NT2/D1 (cell line): ENCODE data around the gene DNAAF5.

ENCODE experiments used
- DNase-seq: peaks from one replicate; pipeline ENCODE4 v3.0.0-alpha.2; 2011; ENCODE audit warnings: low read depth, low spot score
- H3K27me3 ChIP-seq: 2 replicates; pipeline ENCODE4 v1.6.0; 2011; ENCODE audit warnings: mild to moderate bottlenecking; ENCODE audit not compliant: insufficient read length, insufficient read depth
- H3K36me3 ChIP-seq: 2 replicates; pipeline ENCODE4 v1.6.1; 2011; ENCODE audit warnings: mild to moderate bottlenecking, low read length, mixed read lengths; ENCODE audit not compliant: insufficient read depth, insufficient read length
- H3K4me1 ChIP-seq: 2 replicates; pipeline ENCODE4 v1.5.1; 2011; ENCODE audit not compliant: insufficient read depth, insufficient read length
- H3K4me3 ChIP-seq: 2 replicates; pipeline ENCODE4 v1.5.1; 2011; ENCODE audit warnings: low read depth; ENCODE audit not compliant: insufficient read length
- H3K9ac ChIP-seq: 2 replicates; pipeline ENCODE4 v1.6.0; 2011; ENCODE audit warnings: low read depth; ENCODE audit not compliant: insufficient read length
- H3K9me3 ChIP-seq: 2 replicates; pipeline ENCODE4 v1.5.1; 2011; ENCODE audit warnings: mild to moderate bottlenecking, low read length; ENCODE audit not compliant: insufficient read depth
- SUZ12 ChIP-seq: IDR thresholded peaks from 2 replicates; pipeline ENCODE4 v1.6.1; 2011; ENCODE audit not compliant: insufficient read length, insufficient read depth; ENCODE audit errors: extremely low read depth
- YY1 ChIP-seq: IDR thresholded peaks from 2 replicates; pipeline ENCODE4 v1.6.1; 2011; ENCODE audit not compliant: insufficient read length, insufficient read depth
- ZNF274 ChIP-seq: IDR thresholded peaks from 2 replicates; pipeline ENCODE4 v1.6.1; 2011; ENCODE audit warnings: mild to moderate bottlenecking, low read depth, low read length

The DNAAF5 gene

GRCh38 chr7:824664-825063, 98.2 kb downstream of the DNAAF5 start:
- Histone ChIP-seq H3K27me3 (no peaks in the 10 kb centered on the region), H3K9ac (no peak overlapping the region), H3K4me3 (no peak overlapping the region), H3K9me3 (no peaks in the 10 kb centered on the region), H3K4me1 (peaks cover 4% of the 10 kb centered on the region), H3K36me3 (peaks cover 40% of the 10 kb centered on the region)
- TF ChIP-seq SUZ12, result no peak
- no peak for TF ChIP-seq YY1
- no peak for TF ChIP-seq ZNF274
- DNase-seq, result no peak

GRCh38 chr7:825386-825785, 98.9 kb downstream of the DNAAF5 start:
- Histone ChIP-seq H3K36me3 (peaks cover 40% of the 10 kb centered on the region), H3K9me3 (no peaks in the 10 kb centered on the region), H3K9ac (no peak overlapping the region), H3K4me1 (peaks cover 6% of the 10 kb centered on the region), H3K27me3 (no peaks in the 10 kb centered on the region), H3K4me3 (no peak overlapping the region)
- TF ChIP-seq SUZ12, result no peak
- TF ChIP-seq YY1, result no peak
- TF ChIP-seq ZNF274, result no peak
- DNase-seq, result no peak

GRCh38 chr7:826230-826917, 99.9 kb downstream of the DNAAF5 start:
- Histone ChIP-seq H3K36me3 (peaks cover 36% of the 10 kb centered on the region), H3K4me3 (no peak overlapping the region), H3K9ac (no peak overlapping the region), H3K9me3 (no peaks in the 10 kb centered on the region), H3K4me1 (peaks cover 11% of the 10 kb centered on the region), H3K27me3 (no peaks in the 10 kb centered on the region)
- TF ChIP-seq ZNF274, result no peak
- no peak for TF ChIP-seq SUZ12
- TF ChIP-seq YY1, result no peak
- no peak for DNase-seq

GRCh38 chr7:828793-829561, 102.5 kb downstream of the DNAAF5 start:
- H3K4me1 ChIP-seq, result peaks cover 12% of the 10 kb centered on the region
- peaks cover 22% of the 10 kb centered on the region for H3K36me3 ChIP-seq
- no peaks in the 10 kb centered on the region for H3K27me3 ChIP-seq
- TF ChIP-seq SUZ12 (no peak), YY1 (no peak), ZNF274 (no peak)
- DNase-seq, result no peak
- H3K9ac ChIP-seq, result no peak overlapping the region
- H3K4me3 ChIP-seq, result no peak overlapping the region
- no peaks in the 10 kb centered on the region for H3K9me3 ChIP-seq

GRCh38 chr7:830069-830468, 103.6 kb downstream of the DNAAF5 start:
- Histone ChIP-seq H3K36me3 (peaks cover 25% of the 10 kb centered on the region), H3K9ac (no peak overlapping the region), H3K4me1 (peaks cover 16% of the 10 kb centered on the region), H3K4me3 (no peak overlapping the region), H3K9me3 (no peaks in the 10 kb centered on the region), H3K27me3 (no peaks in the 10 kb centered on the region)
- DNase-seq, result no peak
- TF ChIP-seq SUZ12 (no peak), YY1 (no peak), ZNF274 (no peak)

GRCh38 chr7:831596-832166, 105.2 kb downstream of the DNAAF5 start:
- Histone ChIP-seq H3K4me1 (peaks cover 16% of the 10 kb centered on the region), H3K4me3 (no peak overlapping the region), H3K9ac (no peak overlapping the region), H3K27me3 (no peaks in the 10 kb centered on the region), H3K9me3 (no peaks in the 10 kb centered on the region), H3K36me3 (peaks cover 28% of the 10 kb centered on the region)
- no peak for DNase-seq
- TF ChIP-seq SUZ12 (no peak), ZNF274 (no peak), YY1 (no peak)
